K562 (cell line): ENCODE measurements around the gene MRPL27. TPM values are rescaled to one million over a fixed set of nuclear protein-coding genes. Genes with fewer than 3 reads are reported as not detected.

Experiments
- ATF1 ChIP-seq, 2 experiments: fragments of 450-650 bp in 1 of 2; IDR thresholded peaks; 2 replicates each; pipeline ENCODE4 v1.6.1; 2016; ENCODE audit warnings: missing compliant biosample characterization in 1 of 2, missing genetic modification characterization in 1 of 2
- CBX2 ChIP-seq: fragments of 200-600 bp; sonication (generic); IDR thresholded peaks from one replicate; pipeline ENCODE4 v1.6.1; 2012; ENCODE audit warnings: mild to moderate bottlenecking, low read length, inconsistent platforms; ENCODE audit not compliant: insufficient read depth, poor library complexity, severe bottlenecking
- HDAC8 ChIP-seq: fragments of 450-650 bp; IDR thresholded peaks from 2 replicates; pipeline ENCODE4 v1.6.1; 2016; ENCODE audit warnings: mild to moderate bottlenecking, missing genetic modification characterization, moderate library complexity, missing compliant biosample characterization
- TBL1XR1 ChIP-seq, 2 experiments: IDR thresholded peaks; 2 replicates each; pipeline ENCODE4 v1.6.1; 2012; ENCODE audit warnings: improper control_type of control experiment in 2 of 2, low read length in 2 of 2, mild to moderate bottlenecking in 1 of 2
- ZC3H4 ChIP-seq: sonication (generic); formaldehyde crosslinking; IDR thresholded peaks from 2 replicates; pipeline ENCODE4 v1.9.0; 2021; ENCODE audit warnings: missing genetic modification reagents, borderline replicate concordance
- ZEB2 ChIP-seq: fragments of 450-650 bp; IDR thresholded peaks from 2 replicates; pipeline ENCODE4 v1.6.1; 2016
- ZNF165 ChIP-seq: fragments of 250-450 bp; sonication (Bioruptor Pico); IDR thresholded peaks from 2 replicates; pipeline ENCODE4 v1.4.0; 2020; ENCODE audit warnings: borderline replicate concordance
- polyA plus RNA-seq, 8 experiments: library from polyadenylated mRNA; depleted of rRNA in 4 of 8; stranded (reverse) in 5 of 8; unstranded in 3 of 8; fragments of >200 nt; fragmentation: Nextera tagmentation in 2 of 8; fragmentation: Illumina TruSeq in 1 of 8; extraction: Ambion mirVana in 2 of 8; extraction: Trizol in 1 of 8; gene quantifications; 2 replicates each; pipeline versions ENCODE4 v1.2.1 to v1.2.3, GENCODE V29; 2011 to 2014; ENCODE audit warnings: inconsistent platforms in 1 of 8, missing spikeins in 1 of 8
- total RNA-seq, 7 experiments: library from RNA; depleted of rRNA in 6 of 7; stranded (reverse); fragments of >200 nt in 6 of 7; fragmentation: Illumina TruSeq in 2 of 7; extraction: Trizol in 2 of 7; gene quantifications; 2 replicates each; pipeline versions ENCODE4 v1.2.1 to v1.2.3, GENCODE V29; 2011 to 2021; ENCODE audit warnings: low replicate concordance in 1 of 7
- TF ChIP-seq, protein P1 (sequence below), 2 experiments: fragments of 450-650 bp; IDR thresholded peaks; 2 replicates each; pipeline ENCODE4 v1.6.1; 2016; ENCODE audit warnings: mild to moderate bottlenecking in 2 of 2, borderline replicate concordance in 1 of 2, low read depth in 1 of 2, moderate library complexity in 1 of 2
- TF ChIP-seq, protein P2 (sequence below): sonication (generic); formaldehyde crosslinking; IDR thresholded peaks from 2 replicates; pipeline ENCODE4 v1.8.0; 2023; ENCODE audit warnings: mild to moderate bottlenecking, missing genetic modification reagents
- TF ChIP-seq, protein P3 (sequence below): fragments of 250-450 bp; sonication (Bioruptor Pico); IDR thresholded peaks from 2 replicates; pipeline ENCODE4 v1.5.0; 2020; ENCODE audit warnings: mild to moderate bottlenecking, borderline replicate concordance
- TF ChIP-seq, protein P4 (sequence below): fragments of 450-650 bp; formaldehyde crosslinking; IDR thresholded peaks from 2 replicates; pipeline ENCODE4 v1.4.0; 2022; ENCODE audit warnings: mild to moderate bottlenecking, moderate library complexity
- TF ChIP-seq, protein P5 (sequence below): fragments of 450-650 bp; formaldehyde crosslinking; IDR thresholded peaks from 2 replicates; pipeline ENCODE4 v1.4.0; 2022; ENCODE audit warnings: missing genetic modification characterization

MRPL27 gene
- total and polyA plus RNA-seq, 9 of the 15 experiments (the other 6 are each of a cell fraction or from before 2014, with no cell fraction given) = 96.3 to 401 (median 142) TPM

DNA sequence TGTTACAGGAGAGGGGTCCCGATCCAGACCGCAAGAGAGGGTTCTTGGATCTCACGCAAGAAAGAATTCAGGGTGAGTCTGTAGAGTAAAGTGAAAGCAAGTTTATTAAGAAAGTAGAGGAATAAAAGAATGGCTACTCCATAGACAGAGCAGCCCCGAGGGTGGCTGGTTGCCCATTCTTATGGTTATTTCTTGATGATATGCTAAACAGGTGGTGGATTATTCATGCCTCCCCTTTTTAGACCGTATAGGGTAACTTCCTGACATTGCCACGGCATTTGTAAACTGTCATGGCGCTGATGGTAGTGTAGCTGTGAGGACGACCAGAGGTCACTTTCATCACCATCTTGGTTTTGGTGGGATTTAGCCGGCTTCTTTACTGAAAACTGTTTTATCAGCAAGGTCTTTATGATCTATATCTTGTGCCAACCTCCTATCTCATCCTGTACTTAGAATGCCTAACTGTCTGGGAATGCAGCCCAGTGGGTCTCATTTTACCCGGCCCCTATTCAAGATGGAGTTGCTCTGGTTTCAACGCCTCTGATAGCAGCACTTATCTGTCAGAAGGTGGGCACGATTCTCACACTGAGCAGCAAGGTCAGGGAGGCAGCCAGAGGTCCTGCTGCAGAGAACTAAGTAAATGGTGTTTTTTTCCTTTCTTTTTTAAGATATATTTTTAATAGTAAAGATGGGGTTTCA, 53.5 kb downstream of the MRPL27 start (continued):
- TF ChIP-seq, protein P1, sequence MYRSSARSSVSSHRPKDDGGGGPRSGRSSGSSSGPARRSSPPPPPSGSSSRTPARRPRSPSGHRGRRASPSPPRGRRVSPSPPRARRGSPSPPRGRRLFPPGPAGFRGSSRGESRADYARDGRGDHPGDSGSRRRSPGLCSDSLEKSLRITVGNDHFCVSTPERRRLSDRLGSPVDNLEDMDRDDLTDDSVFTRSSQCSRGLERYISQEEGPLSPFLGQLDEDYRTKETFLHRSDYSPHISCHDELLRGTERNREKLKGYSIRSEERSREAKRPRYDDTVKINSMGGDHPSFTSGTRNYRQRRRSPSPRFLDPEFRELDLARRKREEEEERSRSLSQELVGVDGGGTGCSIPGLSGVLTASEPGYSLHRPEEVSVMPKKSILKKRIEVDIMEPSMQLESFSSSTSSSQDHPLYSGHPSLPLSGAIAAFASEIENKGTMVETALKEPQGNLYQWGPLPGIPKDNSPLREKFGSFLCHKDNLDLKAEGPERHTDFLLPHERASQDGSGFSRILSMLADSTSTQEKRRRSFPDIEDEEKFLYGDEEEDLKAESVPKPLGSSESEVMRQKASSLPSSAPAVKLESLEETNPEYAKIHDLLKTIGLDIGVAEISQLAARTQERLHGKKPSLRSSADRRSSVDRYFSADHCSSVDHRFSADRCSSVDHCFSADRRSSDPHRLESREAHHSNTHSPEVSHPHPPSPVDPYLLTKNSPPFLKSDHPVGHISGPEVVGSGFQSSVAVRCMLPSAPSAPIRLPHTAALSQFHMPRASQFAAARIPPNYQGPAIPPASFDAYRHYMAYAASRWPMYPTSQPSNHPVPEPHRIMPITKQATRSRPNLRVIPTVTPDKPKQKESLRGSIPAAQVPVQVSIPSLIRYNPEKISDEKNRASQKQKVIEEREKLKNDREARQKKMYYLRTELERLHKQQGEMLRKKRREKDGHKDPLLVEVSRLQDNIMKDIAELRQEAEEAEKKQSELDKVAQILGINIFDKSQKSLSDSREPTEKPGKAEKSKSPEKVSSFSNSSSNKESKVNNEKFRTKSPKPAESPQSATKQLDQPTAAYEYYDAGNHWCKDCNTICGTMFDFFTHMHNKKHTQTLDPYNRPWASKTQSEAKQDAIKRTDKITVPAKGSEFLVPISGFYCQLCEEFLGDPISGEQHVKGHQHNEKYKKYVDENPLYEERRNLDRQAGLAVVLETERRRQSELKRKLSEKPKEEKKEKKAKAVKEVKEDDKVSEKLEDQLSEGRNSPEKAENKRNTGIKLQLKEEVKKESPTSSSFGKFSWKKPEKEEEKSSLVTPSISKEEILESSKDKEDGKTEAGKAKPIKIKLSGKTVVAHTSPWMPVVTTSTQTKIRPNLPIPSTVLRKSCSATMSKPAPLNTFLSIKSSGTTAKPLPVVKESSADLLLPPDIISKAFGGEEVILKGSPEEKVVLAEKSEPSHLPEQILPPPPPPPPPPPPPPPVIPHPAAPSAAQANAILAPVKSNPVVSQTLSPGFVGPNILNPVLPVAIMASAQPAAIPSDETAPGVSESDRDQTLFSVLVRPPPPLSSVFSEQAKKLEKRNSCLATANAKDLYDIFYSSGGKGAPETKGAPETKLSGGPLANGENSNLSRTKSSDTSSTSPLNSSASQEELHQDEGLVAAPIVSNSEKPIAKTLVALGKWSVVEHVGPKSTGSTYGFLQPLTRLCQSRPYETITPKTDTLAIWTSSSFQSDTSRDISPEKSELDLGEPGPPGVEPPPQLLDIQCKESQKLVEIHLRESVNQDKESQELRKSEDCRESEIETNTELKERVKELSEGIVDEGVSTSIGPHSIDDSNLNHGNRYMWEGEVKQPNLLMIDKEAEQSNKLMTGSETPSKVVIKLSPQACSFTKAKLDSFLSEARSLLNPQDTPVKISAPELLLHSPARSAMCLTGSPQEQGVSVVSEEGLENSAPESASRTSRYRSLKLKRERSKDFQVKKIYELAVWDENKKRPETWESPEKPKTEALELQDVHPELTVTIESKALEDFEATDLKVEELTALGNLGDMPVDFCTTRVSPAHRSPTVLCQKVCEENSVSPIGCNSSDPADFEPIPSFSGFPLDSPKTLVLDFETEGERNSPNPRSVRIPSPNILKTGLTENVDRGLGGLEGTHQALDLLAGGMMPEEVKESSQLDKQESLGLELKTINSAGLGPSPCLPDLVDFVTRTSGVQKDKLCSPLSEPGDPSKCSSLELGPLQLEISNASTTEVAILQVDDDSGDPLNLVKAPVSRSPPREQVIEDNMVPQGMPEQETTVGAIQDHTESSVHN (IDR thresholded peaks at IDR 0.05; ENCODE audit: borderline replicate concordance in 1 of 2, low read depth in 1 of 2) = no peak
- no peak for TF ChIP-seq TBL1XR1 (IDR thresholded peaks at IDR 0.05; ENCODE audit: low read length in 2 of 2)
- TF ChIP-seq, protein P2, sequence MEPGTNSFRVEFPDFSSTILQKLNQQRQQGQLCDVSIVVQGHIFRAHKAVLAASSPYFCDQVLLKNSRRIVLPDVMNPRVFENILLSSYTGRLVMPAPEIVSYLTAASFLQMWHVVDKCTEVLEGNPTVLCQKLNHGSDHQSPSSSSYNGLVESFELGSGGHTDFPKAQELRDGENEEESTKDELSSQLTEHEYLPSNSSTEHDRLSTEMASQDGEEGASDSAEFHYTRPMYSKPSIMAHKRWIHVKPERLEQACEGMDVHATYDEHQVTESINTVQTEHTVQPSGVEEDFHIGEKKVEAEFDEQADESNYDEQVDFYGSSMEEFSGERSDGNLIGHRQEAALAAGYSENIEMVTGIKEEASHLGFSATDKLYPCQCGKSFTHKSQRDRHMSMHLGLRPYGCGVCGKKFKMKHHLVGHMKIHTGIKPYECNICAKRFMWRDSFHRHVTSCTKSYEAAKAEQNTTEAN (CRISPR knock-in tag) = no peak
- TF ChIP-seq, protein P3, sequence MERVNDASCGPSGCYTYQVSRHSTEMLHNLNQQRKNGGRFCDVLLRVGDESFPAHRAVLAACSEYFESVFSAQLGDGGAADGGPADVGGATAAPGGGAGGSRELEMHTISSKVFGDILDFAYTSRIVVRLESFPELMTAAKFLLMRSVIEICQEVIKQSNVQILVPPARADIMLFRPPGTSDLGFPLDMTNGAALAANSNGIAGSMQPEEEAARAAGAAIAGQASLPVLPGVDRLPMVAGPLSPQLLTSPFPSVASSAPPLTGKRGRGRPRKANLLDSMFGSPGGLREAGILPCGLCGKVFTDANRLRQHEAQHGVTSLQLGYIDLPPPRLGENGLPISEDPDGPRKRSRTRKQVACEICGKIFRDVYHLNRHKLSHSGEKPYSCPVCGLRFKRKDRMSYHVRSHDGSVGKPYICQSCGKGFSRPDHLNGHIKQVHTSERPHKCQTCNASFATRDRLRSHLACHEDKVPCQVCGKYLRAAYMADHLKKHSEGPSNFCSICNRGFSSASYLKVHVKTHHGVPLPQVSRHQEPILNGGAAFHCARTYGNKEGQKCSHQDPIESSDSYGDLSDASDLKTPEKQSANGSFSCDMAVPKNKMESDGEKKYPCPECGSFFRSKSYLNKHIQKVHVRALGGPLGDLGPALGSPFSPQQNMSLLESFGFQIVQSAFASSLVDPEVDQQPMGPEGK (CRISPR knock-in tag) = peak; percentile 70; the same call in 1 of the 2 replicates
- TF ChIP-seq, protein P4, sequence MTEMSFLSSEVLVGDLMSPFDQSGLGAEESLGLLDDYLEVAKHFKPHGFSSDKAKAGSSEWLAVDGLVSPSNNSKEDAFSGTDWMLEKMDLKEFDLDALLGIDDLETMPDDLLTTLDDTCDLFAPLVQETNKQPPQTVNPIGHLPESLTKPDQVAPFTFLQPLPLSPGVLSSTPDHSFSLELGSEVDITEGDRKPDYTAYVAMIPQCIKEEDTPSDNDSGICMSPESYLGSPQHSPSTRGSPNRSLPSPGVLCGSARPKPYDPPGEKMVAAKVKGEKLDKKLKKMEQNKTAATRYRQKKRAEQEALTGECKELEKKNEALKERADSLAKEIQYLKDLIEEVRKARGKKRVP (CRISPR knock-in tag) = peak; percentile 49; the same call in 1 of the 2 replicates
- peak; percentile 97 for TF ChIP-seq HDAC8 (tag)
- TF ChIP-seq ZEB2 = no peak
- TF ChIP-seq ZNF165 (CRISPR knock-in tag) = peak; percentile 32; the same call in 1 of the 2 replicates
- TF ChIP-seq ZC3H4 (CRISPR knock-in tag) = no peak
- no peak for TF ChIP-seq ATF1 (CRISPR knock-in tag; IDR thresholded peaks at IDR 0.05)
- 0 out of 2 replicates have a peak, but pooled peaks have one; percentile 28 for TF ChIP-seq ATF1 (tag; IDR thresholded peaks at IDR 0.05)
- no peak for TF ChIP-seq CBX2
- TF ChIP-seq, protein P5, sequence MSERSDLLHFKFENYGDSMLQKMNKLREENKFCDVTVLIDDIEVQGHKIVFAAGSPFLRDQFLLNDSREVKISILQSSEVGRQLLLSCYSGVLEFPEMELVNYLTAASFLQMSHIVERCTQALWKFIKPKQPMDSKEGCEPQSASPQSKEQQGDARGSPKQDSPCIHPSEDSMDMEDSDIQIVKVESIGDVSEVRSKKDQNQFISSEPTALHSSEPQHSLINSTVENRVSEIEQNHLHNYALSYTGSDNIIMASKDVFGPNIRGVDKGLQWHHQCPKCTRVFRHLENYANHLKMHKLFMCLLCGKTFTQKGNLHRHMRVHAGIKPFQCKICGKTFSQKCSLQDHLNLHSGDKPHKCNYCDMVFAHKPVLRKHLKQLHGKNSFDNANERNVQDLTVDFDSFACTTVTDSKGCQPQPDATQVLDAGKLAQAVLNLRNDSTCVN (CRISPR knock-in tag) = peak; percentile 41; the same call in 1 of the 2 replicates
